ENCODE data around the gene S100A11.

- TF ChIP-seq REST (IDR thresholded peaks at IDR 0.05; ENCODE audit: insufficient replicate concordance, low read depth): no peak
- TF ChIP-seq POLR2AphosphoS5 (IDR thresholded peaks at IDR 0.05; ENCODE audit: low read depth): no peak
- TF ChIP-seq, protein P1, sequence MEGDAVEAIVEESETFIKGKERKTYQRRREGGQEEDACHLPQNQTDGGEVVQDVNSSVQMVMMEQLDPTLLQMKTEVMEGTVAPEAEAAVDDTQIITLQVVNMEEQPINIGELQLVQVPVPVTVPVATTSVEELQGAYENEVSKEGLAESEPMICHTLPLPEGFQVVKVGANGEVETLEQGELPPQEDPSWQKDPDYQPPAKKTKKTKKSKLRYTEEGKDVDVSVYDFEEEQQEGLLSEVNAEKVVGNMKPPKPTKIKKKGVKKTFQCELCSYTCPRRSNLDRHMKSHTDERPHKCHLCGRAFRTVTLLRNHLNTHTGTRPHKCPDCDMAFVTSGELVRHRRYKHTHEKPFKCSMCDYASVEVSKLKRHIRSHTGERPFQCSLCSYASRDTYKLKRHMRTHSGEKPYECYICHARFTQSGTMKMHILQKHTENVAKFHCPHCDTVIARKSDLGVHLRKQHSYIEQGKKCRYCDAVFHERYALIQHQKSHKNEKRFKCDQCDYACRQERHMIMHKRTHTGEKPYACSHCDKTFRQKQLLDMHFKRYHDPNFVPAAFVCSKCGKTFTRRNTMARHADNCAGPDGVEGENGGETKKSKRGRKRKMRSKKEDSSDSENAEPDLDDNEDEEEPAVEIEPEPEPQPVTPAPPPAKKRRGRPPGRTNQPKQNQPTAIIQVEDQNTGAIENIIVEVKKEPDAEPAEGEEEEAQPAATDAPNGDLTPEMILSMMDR (IDR thresholded peaks at IDR 0.05; ENCODE audit: insufficient read depth, low read length): no peak
- TF ChIP-seq SPI1 (IDR thresholded peaks at IDR 0.05; ENCODE audit: borderline replicate concordance, low read depth): no peak
- TF ChIP-seq GABPA (IDR thresholded peaks at IDR 0.05; ENCODE audit: low read depth): no peak
Measured at GRCh38 chr1:152049291-152050083, 12.7 kb upstream of the S100A11 start.
